ENCODE measurements around the gene TIPRL. TPM values are rescaled to one million over a fixed set of nuclear protein-coding genes. Genes with fewer than 3 reads are reported as not detected.

Gene TIPRL
- total and polyA plus RNA-seq, 8 donors, result 26.2 to 56.1 (median 51.5) TPM

DNA sequence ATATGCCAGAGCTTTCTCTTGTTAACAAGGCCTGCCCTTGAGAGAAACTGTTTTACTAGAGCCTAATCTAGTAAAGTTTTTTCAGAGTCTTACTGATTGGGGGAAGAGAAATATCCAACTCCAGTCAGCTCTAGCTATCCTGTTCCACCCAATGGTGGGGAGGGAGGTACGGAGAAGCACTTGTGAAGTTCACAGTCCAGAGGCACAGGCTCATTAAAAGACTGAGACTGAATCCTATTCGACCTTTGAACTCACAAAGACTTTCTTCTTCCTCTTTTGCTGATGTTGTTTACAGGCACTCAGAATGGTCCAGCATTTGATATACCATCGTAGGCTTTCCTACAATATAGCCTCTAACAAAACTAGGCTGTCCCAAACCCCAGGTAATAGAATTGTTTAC, 31.6 kb downstream of the TIPRL start:
- H3K36me3 ChIP-seq, result no peaks in the 10 kb centered on the region
- H3K9me3 ChIP-seq, result peaks cover 0 to 21% of the 10 kb centered on the region in 2 donors
- intact Hi-C loops (cut with DNase I), result no loop called here
- no peak overlapping the region for H3K27ac ChIP-seq
- H3K27me3 ChIP-seq, result no peaks in the 10 kb centered on the region
- ATAC-seq (no peak), DNase-seq (no peak)
- no peak overlapping the region for H3K4me3 ChIP-seq
- TF ChIP-seq, protein P1, sequence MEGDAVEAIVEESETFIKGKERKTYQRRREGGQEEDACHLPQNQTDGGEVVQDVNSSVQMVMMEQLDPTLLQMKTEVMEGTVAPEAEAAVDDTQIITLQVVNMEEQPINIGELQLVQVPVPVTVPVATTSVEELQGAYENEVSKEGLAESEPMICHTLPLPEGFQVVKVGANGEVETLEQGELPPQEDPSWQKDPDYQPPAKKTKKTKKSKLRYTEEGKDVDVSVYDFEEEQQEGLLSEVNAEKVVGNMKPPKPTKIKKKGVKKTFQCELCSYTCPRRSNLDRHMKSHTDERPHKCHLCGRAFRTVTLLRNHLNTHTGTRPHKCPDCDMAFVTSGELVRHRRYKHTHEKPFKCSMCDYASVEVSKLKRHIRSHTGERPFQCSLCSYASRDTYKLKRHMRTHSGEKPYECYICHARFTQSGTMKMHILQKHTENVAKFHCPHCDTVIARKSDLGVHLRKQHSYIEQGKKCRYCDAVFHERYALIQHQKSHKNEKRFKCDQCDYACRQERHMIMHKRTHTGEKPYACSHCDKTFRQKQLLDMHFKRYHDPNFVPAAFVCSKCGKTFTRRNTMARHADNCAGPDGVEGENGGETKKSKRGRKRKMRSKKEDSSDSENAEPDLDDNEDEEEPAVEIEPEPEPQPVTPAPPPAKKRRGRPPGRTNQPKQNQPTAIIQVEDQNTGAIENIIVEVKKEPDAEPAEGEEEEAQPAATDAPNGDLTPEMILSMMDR (IDR thresholded peaks at IDR 0.05), result no peak
- H3K4me1 ChIP-seq, result no peaks in the 10 kb centered on the region

DNA sequence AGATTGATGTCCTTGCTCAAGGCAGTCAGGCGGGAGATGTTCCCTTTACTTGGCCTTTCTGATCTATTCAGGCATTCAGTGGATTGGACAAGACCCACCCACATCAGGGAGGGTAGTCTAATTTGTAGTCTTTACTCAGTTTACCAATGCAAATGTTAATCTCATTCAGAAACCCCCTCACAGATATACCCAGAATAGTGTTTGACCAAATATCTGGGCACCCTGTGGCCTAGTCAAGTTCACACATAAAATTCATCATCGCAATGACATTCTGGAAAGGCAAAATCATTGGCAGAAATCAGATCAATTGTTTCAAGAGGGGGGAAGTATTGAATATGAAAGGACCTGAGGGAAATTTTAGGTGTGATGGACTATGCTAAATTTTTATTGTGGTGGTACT, 34.6 kb downstream of the TIPRL start:
- no peak overlapping the region for H3K4me3 ChIP-seq
- TF ChIP-seq, protein P1 (IDR thresholded peaks at IDR 0.05), result no peak
- no peak for ATAC-seq
- H3K4me1 ChIP-seq, result no peaks in the 10 kb centered on the region
- H3K36me3 ChIP-seq, result no peaks in the 10 kb centered on the region
- intact Hi-C loops (cut with DNase I), result no loop called here
- H3K27me3 ChIP-seq, result no peaks in the 10 kb centered on the region
- peaks cover 0 to 21% of the 10 kb centered on the region in 2 donors for H3K9me3 ChIP-seq
- DNase-seq, result no peak
- no peak overlapping the region for H3K27ac ChIP-seq

DNA sequence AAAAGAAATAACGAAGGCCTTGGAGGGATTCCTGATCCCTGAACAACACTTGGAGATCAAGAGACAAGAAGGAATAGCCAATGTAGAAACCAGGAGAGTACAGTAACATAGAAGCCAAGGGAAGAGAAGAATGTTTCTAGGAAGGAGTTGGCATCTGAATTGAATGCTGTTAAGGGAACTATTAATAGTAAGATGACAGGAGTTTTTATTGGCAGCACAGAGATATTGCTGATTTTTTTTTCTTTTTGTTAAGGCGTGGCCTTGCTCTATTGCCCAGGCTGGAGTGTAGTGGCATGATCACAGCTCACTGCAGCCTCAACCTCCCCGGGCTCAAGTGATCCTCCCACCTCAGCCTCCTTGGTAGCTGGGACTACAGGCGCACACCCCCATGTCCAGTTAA, 37.4 kb downstream of the TIPRL start:
- ATAC-seq, result no peak
- TF ChIP-seq, protein P1 (IDR thresholded peaks at IDR 0.05), result no peak

DNA sequence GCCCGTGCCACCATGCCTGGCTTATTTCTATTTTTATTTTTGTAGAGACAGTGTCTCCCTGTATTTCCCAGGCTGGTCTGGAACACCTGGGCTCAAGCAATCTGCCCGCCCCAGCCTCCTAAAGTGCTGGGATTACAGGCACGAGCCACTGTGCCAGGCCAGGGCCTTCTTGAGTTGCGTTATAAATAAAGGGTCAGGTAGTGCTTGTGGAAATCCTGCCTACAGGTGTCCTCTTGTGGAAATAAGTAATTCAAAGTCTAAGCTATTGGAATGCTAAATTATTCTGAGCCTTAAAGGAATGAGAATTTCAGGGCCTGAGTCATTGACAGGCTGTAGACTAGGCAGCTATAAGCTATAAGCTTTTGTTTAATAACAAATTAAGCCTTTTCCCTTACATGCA, 38.9 kb downstream of the TIPRL start:
- DNase-seq (no peak), ATAC-seq (no peak)
- intact Hi-C loops (cut with DNase I), result no loop called here
- TF ChIP-seq, protein P1 (IDR thresholded peaks at IDR 0.05), result no peak
- H3K9me3 ChIP-seq, result peaks cover 0 to 5% of the 10 kb centered on the region in 2 donors
- H3K36me3 ChIP-seq, result no peaks in the 10 kb centered on the region
- no peak overlapping the region for H3K27ac ChIP-seq
- H3K4me1 ChIP-seq, result no peaks in the 10 kb centered on the region
- H3K27me3 ChIP-seq, result no peaks in the 10 kb centered on the region
- no peak overlapping the region for H3K4me3 ChIP-seq

More for the DNA sequence above, 37.4 kb downstream of the TIPRL start:
- no peak for DNase-seq
- Histone ChIP-seq H3K4me1 (no peaks in the 10 kb centered on the region), H3K36me3 (no peaks in the 10 kb centered on the region), H3K27ac (no peak overlapping the region), H3K27me3 (no peaks in the 10 kb centered on the region), H3K9me3 (peaks cover 0 to 13% of the 10 kb centered on the region in 2 donors), H3K4me3 (no peak overlapping the region)
- intact Hi-C loops (cut with DNase I), result no loop called here

DNA sequence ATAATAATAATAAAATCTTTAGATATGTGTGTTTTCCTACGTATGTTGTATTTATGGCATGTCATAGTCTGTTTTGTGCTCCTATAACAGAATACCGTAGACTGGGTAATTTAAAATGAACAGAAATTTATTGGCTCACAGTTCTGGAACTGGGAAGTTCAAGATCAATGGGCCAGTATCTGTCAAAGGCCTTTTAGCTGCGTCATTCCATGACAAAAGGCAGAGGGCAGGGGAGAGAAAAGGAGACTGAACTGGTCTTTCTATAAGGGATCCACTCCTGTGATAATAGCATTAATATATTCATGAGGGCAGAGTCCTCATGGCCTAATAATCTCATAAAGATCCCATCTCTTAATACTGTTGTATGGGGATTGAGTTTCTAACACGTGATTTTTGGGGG, 39.9 kb downstream of the TIPRL start:
- intact Hi-C loops (cut with DNase I), result no loop called here
- ATAC-seq, result no peak
- Histone ChIP-seq H3K4me1 (no peaks in the 10 kb centered on the region), H3K27ac (no peak overlapping the region), H3K27me3 (no peaks in the 10 kb centered on the region), H3K4me3 (no peak overlapping the region), H3K9me3 (no peaks in the 10 kb centered on the region), H3K36me3 (no peaks in the 10 kb centered on the region)
- DNase-seq, result no peak
- TF ChIP-seq, protein P1 (IDR thresholded peaks at IDR 0.05), result no peak

Measured in left lung (tissue), 10 donors.